ENCODE measurements around the gene DHCR24. TPM values are rescaled to one million over a fixed set of nuclear protein-coding genes. Genes with fewer than 3 reads are reported as not detected.

The DHCR24 gene
- total and polyA plus RNA-seq, 7 donors = 4.4 to 194 (median 12.6) TPM

- H3K36me3 ChIP-seq = peaks cover 0 to 5% (median 0%) of the 10 kb centered on the region in 4 donors
- no peak overlapping the region for H3K27ac ChIP-seq
- no peak overlapping the region for H3K4me3 ChIP-seq
- H3K27me3 ChIP-seq = no peaks in the 10 kb centered on the region
- no peaks in the 10 kb centered on the region for H3K9me3 ChIP-seq
- WGBS, 2 donors = 27 to 54% methylated on average over 4 of the region's 4 CpGs
- H3K4me1 ChIP-seq = no peaks in the 10 kb centered on the region
- no peak for TF ChIP-seq CTCF (IDR thresholded peaks at IDR 0.05)
- TF ChIP-seq EP300 (IDR thresholded peaks at IDR 0.05) = no peak
- intact Hi-C loops (cut with DNase I) = no loop called here
- DNase-seq = no peak
These were observed 19.9 kb downstream of the DHCR24 start for GRCh38 chr1:54866801-54867716.

- Histone ChIP-seq H3K36me3 (no peaks in the 10 kb centered on the region), H3K9me3 (no peaks in the 10 kb centered on the region), H3K4me1 (no peaks in the 10 kb centered on the region), H3K27me3 (no peaks in the 10 kb centered on the region), H3K27ac (no peak overlapping the region), H3K4me3 (no peak overlapping the region)
- DNase-seq = no peak
- no peak for TF ChIP-seq EP300 (IDR thresholded peaks at IDR 0.05)
- no peak for TF ChIP-seq POLR2A (IDR thresholded peaks at IDR 0.05)
- no peak for TF ChIP-seq CTCF (IDR thresholded peaks at IDR 0.05)
- no peak for TF ChIP-seq POLR2AphosphoS5 (IDR thresholded peaks at IDR 0.05)
- intact Hi-C loops (cut with DNase I) = no loop called here
- WGBS, 2 donors = 64 to 83% methylated on average over 17 of the region's 17 CpGs
These were observed 21.5 kb downstream of the DHCR24 start for GRCh38 chr1:54865238-54866073.

- TF ChIP-seq EP300 (IDR thresholded peaks at IDR 0.05) (no peak), POLR2AphosphoS5 (IDR thresholded peaks at IDR 0.05) (no peak)
- no peaks in the 10 kb centered on the region for H3K4me1 ChIP-seq
- no peaks in the 10 kb centered on the region for H3K36me3 ChIP-seq
- intact Hi-C loops (cut with DNase I) = no loop called here
- no peak for DNase-seq
- no peak overlapping the region for H3K4me3 ChIP-seq
- H3K27ac ChIP-seq = no peak overlapping the region
- 86 to 87% methylated on average over 6 of the region's 6 CpGs for WGBS, 2 donors
- no peaks in the 10 kb centered on the region for H3K9me3 ChIP-seq
- H3K27me3 ChIP-seq = no peaks in the 10 kb centered on the region
These were observed 22.4 kb downstream of the DHCR24 start for GRCh38 chr1:54864460-54865208.

- Histone ChIP-seq H3K9me3 (no peaks in the 10 kb centered on the region), H3K4me3 (no peak overlapping the region), H3K27me3 (no peaks in the 10 kb centered on the region), H3K4me1 (no peaks in the 10 kb centered on the region), H3K27ac (no peak overlapping the region), H3K36me3 (no peaks in the 10 kb centered on the region)
- DNase-seq = no peak
- TF ChIP-seq POLR2A (IDR thresholded peaks at IDR 0.05) (no peak), EP300 (IDR thresholded peaks at IDR 0.05) (no peak)
- intact Hi-C loops (cut with DNase I) = no loop called here
- 94 to 97% methylated on average over 3 of the region's 3 CpGs for WGBS, 2 donors
These were observed 23.7 kb downstream of the DHCR24 start for GRCh38 chr1:54863267-54863665.

GRCh38 chr1:54861070-54861761, 25.8 kb downstream of the DHCR24 start:
- H3K27ac ChIP-seq = no peak overlapping the region
- no peak overlapping the region for H3K4me3 ChIP-seq
- no peaks in the 10 kb centered on the region for H3K9me3 ChIP-seq
- intact Hi-C loops (cut with DNase I) = no loop called here
- DNase-seq = no peak
- H3K4me1 ChIP-seq = no peaks in the 10 kb centered on the region
- no peaks in the 10 kb centered on the region for H3K36me3 ChIP-seq
- H3K27me3 ChIP-seq = no peaks in the 10 kb centered on the region
- no peak for TF ChIP-seq POLR2A (IDR thresholded peaks at IDR 0.05)
- TF ChIP-seq CTCF (IDR thresholded peaks at IDR 0.05) = no peak
- no peak for TF ChIP-seq POLR2AphosphoS5 (IDR thresholded peaks at IDR 0.05)
- TF ChIP-seq EP300 (IDR thresholded peaks at IDR 0.05) = no peak
- WGBS, 2 donors = 84 to 87% methylated on average over 5 of the region's 5 CpGs
